DND-41 (cell line): Measurements from ENCODE around the gene BRCA2.

Experiments used
- ATAC-seq: fragments of 200-7000 bp; cut with Tn5 transposase; 3 replicates; pipeline ENCODE4 v1.9.1; 2021; ENCODE audit warnings: low read depth; ENCODE audit not compliant: insufficient read depth
- DNase-seq: peaks from one replicate; pipeline ENCODE4 v3.0.0-alpha.2; 2020
- H2AFZ ChIP-seq: 2 replicates; pipeline ENCODE4 v1.6.0; 2012; ENCODE audit warnings: low read depth, low read length
- H3K27ac ChIP-seq: 2 replicates; pipeline ENCODE4 v1.5.1; 2012; ENCODE audit warnings: low read length, inconsistent platforms
- H3K27me3 ChIP-seq: fragments of 200-600 bp; sonication (generic); 2 replicates; pipeline ENCODE4 v1.6.0; 2012; ENCODE audit warnings: low read length, mild to moderate bottlenecking, inconsistent platforms; ENCODE audit not compliant: insufficient read depth, poor library complexity
- H3K36me3 ChIP-seq: 2 replicates; pipeline ENCODE4 v1.5.1; 2012; ENCODE audit warnings: low read length, inconsistent platforms; ENCODE audit not compliant: insufficient read depth
- H3K4me1 ChIP-seq: 2 replicates; pipeline ENCODE4 v1.5.1; 2012; ENCODE audit warnings: mild to moderate bottlenecking, low read length; ENCODE audit not compliant: insufficient read depth
- H3K4me2 ChIP-seq: 2 replicates; pipeline ENCODE4 v1.6.0; 2012; ENCODE audit warnings: mild to moderate bottlenecking, moderate library complexity, low read length, inconsistent platforms; ENCODE audit not compliant: insufficient read depth
- H3K4me3 ChIP-seq, 2 experiments: fragments of 200-600 bp in 1 of 2; shearing (Covaris generic) in 1 of 2; 2 replicates each; pipeline ENCODE4 v1.5.1; 2012 to 2016; ENCODE audit warnings: inconsistent platforms in 2 of 2, low read length in 2 of 2, mild to moderate bottlenecking in 2 of 2, low read depth in 1 of 2, moderate library complexity in 1 of 2
- H3K79me2 ChIP-seq: 2 replicates; pipeline ENCODE4 v1.6.0; 2012; ENCODE audit warnings: low read length, inconsistent platforms; ENCODE audit not compliant: insufficient read depth
- H3K9ac ChIP-seq: 2 replicates; pipeline ENCODE4 v1.6.0; 2012; ENCODE audit warnings: low read depth, mild to moderate bottlenecking, inconsistent platforms, low read length, moderate library complexity
- H3K9me3 ChIP-seq: 2 replicates; pipeline ENCODE4 v1.5.1; 2012; ENCODE audit warnings: low read length, moderate library complexity, mild to moderate bottlenecking, inconsistent platforms; ENCODE audit not compliant: insufficient read depth, severe bottlenecking
- H4K20me1 ChIP-seq: 2 replicates; pipeline ENCODE4 v1.6.0; 2012; ENCODE audit warnings: low read length; ENCODE audit not compliant: insufficient read depth
- EZH2 ChIP-seq: IDR thresholded peaks from 3 replicates; pipeline ENCODE4 v1.6.1; 2012; ENCODE audit warnings: borderline replicate concordance, low read depth, mild to moderate bottlenecking, moderate library complexity, low read length, inconsistent platforms; ENCODE audit not compliant: severe bottlenecking
- TF ChIP-seq, protein P1 (sequence below): IDR thresholded peaks from 2 replicates; pipeline ENCODE4 v1.5.1; 2012; ENCODE audit warnings: borderline replicate concordance, low read length, moderate library complexity, mild to moderate bottlenecking; ENCODE audit not compliant: poor library complexity, severe bottlenecking; ENCODE audit errors: extremely low read depth

BRCA2 gene

DNA sequence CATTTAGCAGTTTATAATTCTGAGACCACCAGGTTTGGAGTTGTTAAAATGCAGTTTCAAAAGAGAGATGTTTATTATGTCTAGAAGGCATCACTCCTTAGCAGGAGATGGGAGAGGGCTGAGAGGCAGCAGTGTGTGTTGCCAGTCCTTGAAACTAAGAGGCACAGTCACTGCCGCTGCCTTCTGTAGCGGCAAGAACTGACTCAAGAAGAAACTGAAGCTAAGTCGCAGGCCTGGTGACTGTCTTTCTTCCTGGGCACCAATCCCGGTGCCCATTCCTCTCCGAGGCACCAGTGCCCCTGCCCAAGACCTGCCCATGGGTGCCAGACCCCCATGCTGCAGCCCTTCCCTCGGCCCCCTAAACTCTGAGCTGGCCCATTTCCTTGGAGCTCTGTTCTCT lies 92.5 kb downstream of the BRCA2 start:
- no peak overlapping the region for H2AFZ ChIP-seq
- peaks cover 40% of the 10 kb centered on the region for H3K36me3 ChIP-seq
- no peaks in the 10 kb centered on the region for H3K27me3 ChIP-seq
- H4K20me1 ChIP-seq, result no peaks in the 10 kb centered on the region
- H3K4me2 ChIP-seq, result no peak overlapping the region
- no peaks in the 10 kb centered on the region for H3K4me1 ChIP-seq
- H3K27ac ChIP-seq, result no peak overlapping the region
- H3K9me3 ChIP-seq, result no peaks in the 10 kb centered on the region
- no peak overlapping the region for H3K4me3 ChIP-seq
- peaks cover 3% of the 10 kb centered on the region for H3K79me2 ChIP-seq
- H3K9ac ChIP-seq, result no peak overlapping the region
- TF ChIP-seq EZH2, result no peak
- TF ChIP-seq, protein P1, sequence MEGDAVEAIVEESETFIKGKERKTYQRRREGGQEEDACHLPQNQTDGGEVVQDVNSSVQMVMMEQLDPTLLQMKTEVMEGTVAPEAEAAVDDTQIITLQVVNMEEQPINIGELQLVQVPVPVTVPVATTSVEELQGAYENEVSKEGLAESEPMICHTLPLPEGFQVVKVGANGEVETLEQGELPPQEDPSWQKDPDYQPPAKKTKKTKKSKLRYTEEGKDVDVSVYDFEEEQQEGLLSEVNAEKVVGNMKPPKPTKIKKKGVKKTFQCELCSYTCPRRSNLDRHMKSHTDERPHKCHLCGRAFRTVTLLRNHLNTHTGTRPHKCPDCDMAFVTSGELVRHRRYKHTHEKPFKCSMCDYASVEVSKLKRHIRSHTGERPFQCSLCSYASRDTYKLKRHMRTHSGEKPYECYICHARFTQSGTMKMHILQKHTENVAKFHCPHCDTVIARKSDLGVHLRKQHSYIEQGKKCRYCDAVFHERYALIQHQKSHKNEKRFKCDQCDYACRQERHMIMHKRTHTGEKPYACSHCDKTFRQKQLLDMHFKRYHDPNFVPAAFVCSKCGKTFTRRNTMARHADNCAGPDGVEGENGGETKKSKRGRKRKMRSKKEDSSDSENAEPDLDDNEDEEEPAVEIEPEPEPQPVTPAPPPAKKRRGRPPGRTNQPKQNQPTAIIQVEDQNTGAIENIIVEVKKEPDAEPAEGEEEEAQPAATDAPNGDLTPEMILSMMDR, result no peak
- ATAC-seq (no peak), DNase-seq (no peak)

DNA sequence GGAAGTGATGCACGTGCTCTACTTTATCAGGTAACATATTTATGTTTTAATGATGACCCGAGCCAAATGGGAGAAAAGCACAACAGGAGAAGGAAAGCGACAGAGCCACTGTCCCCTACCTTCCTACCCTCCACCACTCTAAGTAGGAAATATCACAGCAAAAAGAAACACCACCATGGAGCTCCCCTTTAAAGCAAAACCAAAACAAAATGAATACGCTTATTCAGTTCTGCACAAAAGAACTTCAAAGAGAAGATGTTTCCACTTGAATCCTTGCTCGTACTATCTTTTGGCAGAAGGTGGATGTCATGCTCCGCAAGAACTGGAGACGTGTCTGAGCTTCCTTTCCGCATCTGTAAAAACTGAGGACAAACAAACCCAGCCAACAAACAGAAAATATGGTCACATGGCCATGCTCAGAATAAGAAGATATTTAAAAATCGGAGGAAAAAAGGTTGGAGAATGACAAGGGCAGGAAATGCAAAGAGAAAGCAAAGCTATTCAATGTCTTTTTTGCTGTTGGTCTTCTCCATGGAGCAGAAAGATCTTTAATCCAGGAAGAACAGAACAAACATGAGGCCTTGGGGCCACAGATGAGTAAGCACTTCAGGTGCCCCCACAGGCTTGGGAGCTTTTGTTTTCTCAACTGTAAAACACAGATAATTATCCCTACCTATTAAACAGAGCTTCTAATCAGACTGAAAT lies 93.1 kb downstream of the BRCA2 start:
- no peak for ATAC-seq
- no peak overlapping the region for H3K4me3 ChIP-seq
- peaks cover 3% of the 10 kb centered on the region for H3K79me2 ChIP-seq
- no peak for DNase-seq
- no peaks in the 10 kb centered on the region for H3K9me3 ChIP-seq
- no peak overlapping the region for H3K27ac ChIP-seq
- no peak overlapping the region for H3K9ac ChIP-seq
- TF ChIP-seq, protein P1, result no peak
- TF ChIP-seq EZH2, result no peak
- H2AFZ ChIP-seq, result no peak overlapping the region
- H3K4me2 ChIP-seq, result no peak overlapping the region
- H3K4me1 ChIP-seq, result no peaks in the 10 kb centered on the region
- no peaks in the 10 kb centered on the region for H4K20me1 ChIP-seq
- H3K27me3 ChIP-seq, result no peaks in the 10 kb centered on the region
- H3K36me3 ChIP-seq, result peaks cover 35% of the 10 kb centered on the region

DNA sequence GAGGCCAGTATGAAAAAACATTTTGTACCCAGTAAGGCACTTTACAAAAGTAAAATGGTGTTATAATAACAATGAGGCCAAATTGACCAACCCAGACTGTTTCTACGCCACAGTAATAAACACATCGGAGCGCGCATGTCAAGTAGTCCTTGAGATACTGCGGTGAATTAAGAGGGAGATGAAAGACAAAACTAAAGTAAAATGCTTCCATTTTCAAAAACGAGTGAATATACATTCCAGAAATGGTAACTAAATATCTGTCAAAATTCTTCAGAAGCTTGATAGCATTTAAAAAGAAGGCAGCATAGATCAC lies 93.6 kb downstream of the BRCA2 start:
- Histone ChIP-seq H3K4me3 (no peak overlapping the region), H3K4me1 (no peaks in the 10 kb centered on the region), H2AFZ (no peak overlapping the region), H3K27ac (no peak overlapping the region), H3K9ac (no peak overlapping the region), H3K9me3 (no peaks in the 10 kb centered on the region), H3K36me3 (peaks cover 30% of the 10 kb centered on the region), H3K4me2 (no peak overlapping the region), H3K79me2 (peaks cover 3% of the 10 kb centered on the region), H3K27me3 (no peaks in the 10 kb centered on the region), H4K20me1 (no peaks in the 10 kb centered on the region)
- DNase-seq, result no peak
- no peak for ATAC-seq
- no peak for TF ChIP-seq EZH2
- TF ChIP-seq, protein P1, result no peak
